Measurements from ENCODE around the gene CNTNAP2.

Gene CNTNAP2

DNA sequence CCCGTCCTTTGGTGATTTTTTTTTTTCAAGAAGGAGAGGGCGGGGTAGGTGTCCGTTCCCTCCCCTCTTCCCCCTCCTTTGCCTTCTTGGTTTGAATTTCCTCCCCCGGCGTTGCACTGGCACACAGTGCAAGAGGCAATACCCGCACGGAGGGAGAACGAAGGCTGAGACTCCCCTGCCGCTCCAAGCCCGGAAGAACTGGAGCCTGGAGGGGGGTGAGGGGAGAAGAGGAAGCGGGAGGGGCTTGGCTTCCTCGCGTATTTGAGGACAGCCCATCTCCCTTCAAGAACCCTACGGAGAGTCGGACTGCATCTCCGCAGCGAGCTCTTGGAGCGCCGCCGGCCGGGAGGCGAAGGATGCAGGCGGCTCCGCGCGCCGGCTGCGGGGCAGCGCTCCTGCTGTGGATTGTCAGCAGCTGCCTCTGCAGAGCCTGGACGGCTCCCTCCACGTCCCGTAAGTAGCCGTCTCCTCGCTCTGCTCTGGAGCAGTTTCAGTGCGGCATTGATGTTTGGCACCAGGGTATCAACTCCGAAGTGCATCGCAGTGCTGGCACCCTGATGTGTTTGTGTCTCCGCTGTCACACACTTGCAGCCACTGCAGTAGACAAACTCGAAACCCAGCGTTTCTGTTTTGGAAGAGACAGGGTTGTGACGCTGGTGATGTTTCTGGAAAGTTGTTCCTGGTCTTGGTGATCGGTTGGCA lies at the start of gene CNTNAP2:
TSS of gene CNTNAP2 (plus strand) at position 281 of the 702 bp plus-strand sequence. CDS start at position 357, 76 bp downstream.
- peak; percentile 25 to 36 for DNase-seq

DNA sequence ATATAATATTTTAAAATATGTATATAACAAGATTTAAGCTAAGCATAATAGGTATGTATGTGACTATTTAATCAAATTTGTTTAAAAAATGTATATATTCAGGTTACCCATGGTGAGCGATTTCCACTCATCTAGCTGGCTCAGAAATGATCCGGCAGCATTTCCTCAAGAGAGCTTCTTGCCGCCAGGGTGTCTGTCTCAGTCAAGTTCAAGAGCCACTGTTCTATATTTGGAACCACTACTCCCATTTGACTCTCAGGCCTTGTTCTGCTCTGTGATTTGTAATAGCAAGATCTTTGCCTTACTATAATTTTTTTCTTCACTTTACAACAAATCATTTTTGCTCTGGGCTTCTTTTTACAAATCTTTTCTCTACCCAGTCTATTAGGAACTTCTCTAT lies 48.7 kb upstream of the CNTNAP2 start:
- DNase-seq, result peak; percentile 18 to 58

- no peak for DNase-seq
Observed at GRCh38 chr7:146074195-146074765, 42.3 kb upstream of the CNTNAP2 start.

DNA sequence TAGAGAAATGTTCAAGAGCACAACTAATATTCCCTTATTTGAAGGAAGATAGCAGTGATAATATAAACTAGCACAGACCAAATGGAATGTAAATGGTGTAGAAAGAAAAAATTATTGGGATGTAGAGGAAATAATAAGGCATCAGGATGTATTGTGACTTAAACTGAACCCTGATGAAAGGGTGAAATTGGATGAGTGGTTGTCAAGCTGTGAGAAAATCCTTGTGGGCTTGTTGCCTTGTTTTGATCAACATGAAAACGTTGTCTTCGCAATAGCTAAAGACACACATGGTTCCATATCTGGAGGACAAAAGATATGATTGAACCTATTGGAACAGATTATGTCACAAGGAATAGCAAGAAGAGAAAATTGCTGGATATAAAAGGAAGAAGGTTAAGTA lies 40.3 kb upstream of the CNTNAP2 start:
- DNase-seq, result no peak

- no peak for DNase-seq
Observed at GRCh38 chr7:146084086-146084485, 32.5 kb upstream of the CNTNAP2 start.

DNA sequence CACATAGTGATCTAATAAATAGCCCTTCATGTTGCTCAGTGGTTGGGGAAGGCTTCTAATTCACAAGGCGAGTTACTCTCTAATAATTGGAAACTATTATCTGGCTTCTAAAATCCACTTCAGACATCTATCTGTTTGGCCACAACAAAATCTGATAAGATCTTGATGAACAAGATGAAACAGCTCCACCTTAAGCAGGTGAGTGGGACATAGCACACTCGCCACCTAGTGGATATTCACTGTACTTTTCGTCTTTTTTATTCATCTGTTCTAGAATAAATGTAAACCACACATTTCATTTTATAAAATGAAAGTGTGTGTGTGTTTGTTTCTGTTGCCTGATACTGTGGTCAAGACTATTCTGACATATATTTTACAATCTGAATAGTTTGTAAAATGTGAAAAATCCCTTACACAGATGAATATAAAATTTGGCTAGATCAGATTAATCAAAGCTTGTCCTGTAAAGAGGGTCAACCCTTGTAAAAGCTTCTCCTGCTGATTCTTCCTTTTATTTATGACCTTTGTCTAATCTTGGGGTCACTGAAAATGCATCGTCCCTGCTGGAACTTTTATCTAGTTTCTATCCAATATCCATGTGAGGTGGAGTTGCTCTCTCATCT lies 26.5 kb upstream of the CNTNAP2 start:
- peak; percentile 19 to 40 for DNase-seq

DNA sequence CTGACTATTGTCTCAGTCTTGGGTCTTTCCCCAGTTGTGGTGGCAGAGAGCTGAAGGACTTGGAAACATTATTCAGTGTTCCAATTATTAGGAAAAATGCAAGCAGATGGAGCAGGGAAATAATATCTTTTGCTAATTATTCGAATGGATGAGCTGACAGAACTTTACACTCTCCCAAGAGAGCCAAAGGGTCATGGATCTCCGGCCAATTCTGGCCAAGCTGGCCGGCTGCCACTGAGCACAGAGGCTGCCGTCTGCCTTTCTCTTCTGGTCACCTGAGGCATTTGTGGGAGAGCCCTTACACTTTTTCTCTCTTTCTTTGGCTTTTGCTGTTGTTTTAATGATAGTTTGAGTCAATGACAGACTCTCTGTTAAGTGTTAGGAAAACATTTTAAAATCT lies 22.2 kb upstream of the CNTNAP2 start:
- no peak for DNase-seq

DNA sequence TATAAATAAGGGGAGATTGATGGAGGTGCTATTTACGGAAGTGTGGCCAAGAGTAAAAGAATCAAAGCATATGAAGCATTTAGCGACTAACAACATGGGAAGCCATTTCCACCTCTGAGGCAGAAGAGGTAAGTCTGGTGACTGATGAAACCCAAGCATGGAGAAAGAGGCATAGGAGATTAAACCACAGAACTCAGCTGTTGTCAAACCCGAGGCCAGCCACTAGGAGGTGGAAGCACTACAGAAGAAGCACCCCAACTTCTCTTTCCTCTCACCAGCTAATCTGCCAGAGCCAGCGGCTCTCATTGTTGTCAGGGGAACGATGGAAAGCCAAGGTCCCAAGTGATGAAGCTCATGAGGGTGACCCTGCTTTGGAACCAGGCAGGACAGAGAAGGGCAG lies 19.6 kb upstream of the CNTNAP2 start:
- no peak for DNase-seq

- no peak for DNase-seq
Observed at GRCh38 chr7:146106319-146106718, 10.3 kb upstream of the CNTNAP2 start.

DNA sequence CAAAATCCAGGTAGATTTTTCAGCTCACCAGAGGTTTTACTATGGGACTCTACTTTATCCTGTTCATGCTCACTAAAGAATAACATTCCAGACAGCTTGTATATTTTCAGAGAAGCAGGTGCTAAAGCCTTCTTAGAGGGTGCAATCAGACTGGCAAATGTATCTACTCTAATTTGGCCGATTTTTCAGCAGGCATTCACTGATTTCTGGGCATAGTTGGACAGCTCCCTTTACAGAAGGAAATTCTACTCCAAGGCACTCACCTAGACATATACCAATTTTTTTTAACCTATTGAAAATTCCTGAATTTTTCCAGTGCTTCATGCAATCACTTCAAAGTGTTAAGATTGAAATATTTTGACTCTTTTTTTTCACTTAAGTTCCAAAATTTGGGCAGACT lies 3.8 kb upstream of the CNTNAP2 start:
- no peak for DNase-seq

- no peak for DNase-seq
Observed at GRCh38 chr7:146115548-146115850, 1.1 kb upstream of the CNTNAP2 start.

GRCh38 chr7:146115851-146116520 lies 615 bp upstream of the CNTNAP2 start:
- DNase-seq, result peak; percentile 18 to 39

- no peak for DNase-seq
Observed at GRCh38 chr7:146117576-146117975, 975 bp downstream of the CNTNAP2 start.

GRCh38 chr7:146119002-146119401 lies 2.4 kb downstream of the CNTNAP2 start:
- no peak for DNase-seq

GRCh38 chr7:146123715-146124114 lies 7.1 kb downstream of the CNTNAP2 start:
- no peak for DNase-seq

DNA sequence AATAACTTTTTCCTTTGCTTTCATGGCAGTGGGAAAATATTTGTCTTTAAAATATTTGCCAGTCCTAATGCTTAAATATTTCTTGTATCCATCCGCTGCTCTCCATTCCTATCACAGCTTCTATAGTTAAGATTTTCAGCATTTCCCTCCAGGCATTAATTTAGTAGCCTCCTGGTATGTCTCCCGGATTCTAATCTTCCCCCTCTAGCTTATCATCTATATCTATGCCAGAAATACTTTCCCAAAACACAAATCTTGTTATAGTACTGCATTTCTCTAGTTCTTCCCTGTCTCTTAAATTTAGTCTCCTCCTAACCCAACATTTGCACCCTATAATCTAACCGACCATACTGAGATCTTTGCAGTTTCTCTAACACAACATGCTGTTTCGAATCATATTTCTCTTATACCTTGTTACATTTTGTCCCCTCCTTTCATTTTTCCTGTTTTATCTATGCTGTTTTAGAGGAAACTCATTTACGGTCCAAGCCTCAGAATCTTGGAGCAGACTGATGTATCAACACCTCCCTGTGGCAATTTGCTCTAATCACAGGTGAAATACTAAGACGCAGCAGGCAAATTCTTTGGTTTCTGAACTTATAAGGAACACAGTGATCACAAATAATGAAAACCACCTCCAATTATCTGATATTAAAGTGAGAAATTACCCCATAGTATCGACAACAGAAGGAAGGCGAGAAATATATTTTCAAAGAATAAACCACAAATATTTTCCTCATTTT lies 10.3 kb downstream of the CNTNAP2 start:
- no peak for DNase-seq

DNA sequence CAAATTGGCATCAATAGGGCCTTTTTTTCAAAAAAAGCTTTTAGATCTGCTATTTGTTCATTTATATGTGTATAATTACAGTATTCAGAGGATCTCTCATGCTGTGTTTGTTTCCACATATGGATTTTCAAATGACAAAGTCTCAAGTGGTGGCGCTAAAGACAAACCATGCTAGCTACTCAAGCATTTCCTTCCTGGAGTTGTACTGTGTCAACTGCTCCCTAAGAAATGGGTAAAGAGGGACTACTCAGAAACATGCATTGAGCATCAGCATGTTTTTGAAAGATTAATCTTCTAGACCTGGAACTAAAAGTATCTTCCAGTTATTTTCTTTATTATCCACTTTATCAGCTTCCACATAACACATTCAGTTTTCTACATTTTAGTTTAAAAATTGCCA lies 12.7 kb downstream of the CNTNAP2 start:
- no peak for DNase-seq

GRCh38 chr7:146129997-146130396 lies 13.4 kb downstream of the CNTNAP2 start:
- DNase-seq, result no peak

DNA sequence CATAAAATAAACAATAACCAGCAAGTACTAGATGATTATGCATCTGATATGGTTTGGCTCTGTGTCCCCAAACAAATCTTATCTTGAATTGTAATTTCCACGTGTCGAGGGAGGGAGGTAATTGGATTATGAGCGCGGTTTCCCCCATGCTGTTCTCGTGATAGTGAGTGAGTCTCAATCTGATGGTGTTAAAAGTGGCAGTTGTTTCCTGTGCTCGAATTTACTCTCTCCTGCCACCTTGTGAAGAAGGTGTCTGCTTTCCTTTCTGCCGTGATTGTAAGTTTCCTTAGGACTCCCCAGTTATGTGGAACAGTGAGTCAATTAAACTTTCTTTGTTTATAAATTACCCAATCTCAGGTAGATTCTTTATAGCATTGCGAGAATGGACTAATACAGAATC lies 15.1 kb downstream of the CNTNAP2 start:
- DNase-seq, result no peak

DNA sequence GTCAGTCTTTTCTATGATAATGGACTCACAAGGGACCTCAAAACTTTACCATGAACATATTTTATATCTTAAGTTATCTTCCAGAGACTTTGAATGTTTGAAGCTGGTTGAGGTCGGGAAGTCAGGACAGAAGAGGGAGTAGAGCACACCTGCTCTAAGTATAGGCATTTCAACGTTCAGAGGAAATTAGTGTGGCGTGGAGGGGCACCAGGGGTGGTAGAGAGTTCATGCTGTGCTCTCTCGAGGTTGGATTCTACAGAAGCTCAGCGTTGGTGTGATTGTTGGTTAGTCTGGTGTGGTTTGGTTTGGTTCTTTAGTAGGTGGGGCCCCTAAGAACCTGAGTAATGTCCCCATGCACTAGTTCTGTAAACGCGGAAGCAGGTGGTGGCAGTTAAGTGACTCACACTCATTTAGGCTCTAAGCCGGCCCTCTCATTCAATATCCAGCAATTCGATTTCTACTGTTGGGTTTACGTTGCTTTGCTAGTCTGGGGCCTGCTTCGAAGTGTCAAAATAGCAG lies 19.8 kb downstream of the CNTNAP2 start:
- DNase-seq, result no peak

GRCh38 chr7:146138926-146139325 lies 22.3 kb downstream of the CNTNAP2 start:
- no peak for DNase-seq

DNA sequence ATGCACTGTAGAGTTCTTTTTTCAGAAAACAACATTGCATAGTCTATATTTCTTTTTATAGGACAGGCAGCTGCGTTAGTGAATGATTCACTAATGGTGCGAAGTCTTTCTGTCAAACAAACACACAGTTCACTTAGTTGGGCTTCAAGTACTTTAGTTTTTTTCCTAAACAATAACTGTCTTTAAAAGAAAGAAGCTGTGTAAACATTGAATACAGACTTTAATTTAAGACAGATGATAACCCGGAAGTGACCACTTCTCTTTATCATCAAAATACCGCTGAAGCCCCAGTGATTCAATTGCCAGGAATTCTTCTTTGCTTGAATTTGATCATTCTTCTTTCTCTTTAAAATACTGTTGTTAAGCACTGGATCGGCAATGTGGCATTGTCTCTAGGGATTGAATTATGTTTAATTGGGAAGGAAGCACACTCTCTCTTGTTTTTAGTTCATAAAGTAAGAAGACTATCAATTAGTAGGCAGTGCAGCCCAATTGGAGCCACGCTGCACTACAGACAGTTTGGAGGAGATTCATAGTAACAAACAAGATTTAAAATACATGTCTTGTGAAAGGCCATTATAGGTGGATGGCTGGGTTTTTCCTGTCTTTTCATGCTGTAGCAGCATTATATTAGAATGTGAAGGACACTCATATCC lies 30.4 kb downstream of the CNTNAP2 start:
- no peak for DNase-seq

GRCh38 chr7:146150153-146150552 lies 33.6 kb downstream of the CNTNAP2 start:
- no peak for DNase-seq

Data from NCI-H187 (cell line).